Gastrocnemius medialis (tissue), 4 donors: ENCODE data around the gene TSPAN14.

Experiments
- POLR2A ChIP-seq, 2 donors: fragments of 450-650 bp; IDR thresholded peaks; one replicate each; pipeline ENCODE4 v1.6.1; 2017; ENCODE audit warnings: antibody characterized with exemption in 2 of 2, mild to moderate bottlenecking in 2 of 2, moderate library complexity in 2 of 2
- TF ChIP-seq, protein P1 (sequence below), 5 experiments: fragments of 450-650 bp in 3 of 5; fragments of 200-600 bp in 2 of 5; sonication (generic) in 2 of 5; IDR thresholded peaks in 4 of 5; conservative IDR thresholded peaks in 1 of 5; 1 replicate in 4 of 5; 2 replicates in 1 of 5; pipeline ENCODE4 v1.5.1; 2016 to 2019; ENCODE audit warnings: antibody characterized with exemption in 5 of 5, mild to moderate bottlenecking in 3 of 5, moderate library complexity in 3 of 5

DNA sequence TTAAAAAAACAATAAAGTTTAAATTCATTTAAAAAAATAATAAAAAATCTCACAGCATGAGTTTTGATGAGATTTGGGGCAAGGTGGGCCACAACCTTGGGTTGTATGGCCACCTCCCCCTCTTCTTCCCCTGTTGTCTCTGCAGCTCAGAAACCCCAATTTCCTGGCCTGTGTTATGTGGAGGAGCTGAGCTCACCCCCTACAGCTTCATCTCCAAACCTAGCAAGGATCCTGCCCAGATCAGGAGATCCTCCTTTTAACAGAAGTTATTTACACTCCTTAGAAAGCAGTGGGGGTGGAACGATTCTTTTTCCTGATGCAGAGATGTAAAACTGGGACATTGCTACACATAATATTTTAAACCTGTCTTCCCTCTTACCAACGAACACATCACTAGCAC is 76.7 kb downstream of the TSPAN14 start:
- TF ChIP-seq, protein P1, sequence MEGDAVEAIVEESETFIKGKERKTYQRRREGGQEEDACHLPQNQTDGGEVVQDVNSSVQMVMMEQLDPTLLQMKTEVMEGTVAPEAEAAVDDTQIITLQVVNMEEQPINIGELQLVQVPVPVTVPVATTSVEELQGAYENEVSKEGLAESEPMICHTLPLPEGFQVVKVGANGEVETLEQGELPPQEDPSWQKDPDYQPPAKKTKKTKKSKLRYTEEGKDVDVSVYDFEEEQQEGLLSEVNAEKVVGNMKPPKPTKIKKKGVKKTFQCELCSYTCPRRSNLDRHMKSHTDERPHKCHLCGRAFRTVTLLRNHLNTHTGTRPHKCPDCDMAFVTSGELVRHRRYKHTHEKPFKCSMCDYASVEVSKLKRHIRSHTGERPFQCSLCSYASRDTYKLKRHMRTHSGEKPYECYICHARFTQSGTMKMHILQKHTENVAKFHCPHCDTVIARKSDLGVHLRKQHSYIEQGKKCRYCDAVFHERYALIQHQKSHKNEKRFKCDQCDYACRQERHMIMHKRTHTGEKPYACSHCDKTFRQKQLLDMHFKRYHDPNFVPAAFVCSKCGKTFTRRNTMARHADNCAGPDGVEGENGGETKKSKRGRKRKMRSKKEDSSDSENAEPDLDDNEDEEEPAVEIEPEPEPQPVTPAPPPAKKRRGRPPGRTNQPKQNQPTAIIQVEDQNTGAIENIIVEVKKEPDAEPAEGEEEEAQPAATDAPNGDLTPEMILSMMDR (IDR thresholded peaks at IDR 0.05 in 4 of 5, conservative IDR thresholded peaks at IDR 0.05 in 1 of 5): no peak
- TF ChIP-seq POLR2A (IDR thresholded peaks at IDR 0.05): no peak
